ENCODE data around the gene KCNMA1.
"Not testable (repeated sequence)": the region's sequence is repeated elsewhere in the genome, so short reads cannot be mapped to it uniquely, and the experiment has no call there.

KCNMA1 gene

GRCh38 chr10:77526868-77527617, 110.6 kb downstream of the KCNMA1 start:
- peak in 1 of 2 experiments; percentile 18 for DNase-seq

- DNase-seq = no peak
Observed at GRCh38 chr10:77524281-77524711, 113.3 kb downstream of the KCNMA1 start.

DNA sequence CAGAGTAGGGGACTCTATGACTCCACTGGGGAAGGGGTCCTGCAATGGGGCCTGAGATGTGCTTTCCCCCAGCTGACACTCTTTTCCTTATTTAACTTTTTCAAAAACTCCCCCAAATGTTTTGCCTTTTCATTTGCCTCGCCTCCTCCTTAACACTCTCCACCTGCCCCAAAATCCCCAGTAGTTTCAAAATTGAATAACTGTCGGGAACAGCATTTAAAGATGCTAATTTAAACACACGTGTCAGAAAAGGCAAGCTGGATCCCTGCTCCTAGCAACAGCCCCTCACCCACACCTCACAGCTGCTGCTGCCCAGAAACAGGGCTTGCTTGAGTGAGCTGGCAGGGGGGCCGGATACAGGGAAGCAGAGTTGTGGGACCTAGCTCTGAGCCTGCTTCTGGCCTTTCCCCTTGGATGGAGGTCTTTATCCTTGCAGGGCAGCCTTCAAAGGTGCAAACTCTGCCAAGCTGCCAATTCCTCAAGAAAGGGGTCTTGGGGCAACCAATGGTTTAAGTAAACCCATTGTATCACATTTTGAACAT, 115.3 kb downstream of the KCNMA1 start:
- DNase-seq = no peak

DNA sequence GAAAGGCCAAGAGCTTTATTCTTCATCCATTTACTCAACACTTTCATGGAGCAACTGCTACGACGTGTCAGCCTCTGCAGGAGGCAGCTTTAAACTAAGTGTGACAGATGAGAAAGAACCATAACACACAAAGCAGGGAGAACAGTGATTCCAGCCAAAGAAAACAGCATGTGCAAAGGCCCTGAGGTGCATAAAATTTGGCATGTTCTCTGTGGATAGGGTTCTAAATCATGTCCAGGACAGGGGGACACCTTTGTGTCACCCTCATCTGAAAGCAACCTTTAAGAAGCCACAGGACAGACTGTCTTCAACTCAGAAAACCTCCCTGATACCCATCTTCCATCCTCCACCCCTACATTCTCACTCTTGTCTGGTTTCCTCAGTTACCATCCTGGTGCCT, 116.6 kb downstream of the KCNMA1 start:
- DNase-seq = no peak

DNA sequence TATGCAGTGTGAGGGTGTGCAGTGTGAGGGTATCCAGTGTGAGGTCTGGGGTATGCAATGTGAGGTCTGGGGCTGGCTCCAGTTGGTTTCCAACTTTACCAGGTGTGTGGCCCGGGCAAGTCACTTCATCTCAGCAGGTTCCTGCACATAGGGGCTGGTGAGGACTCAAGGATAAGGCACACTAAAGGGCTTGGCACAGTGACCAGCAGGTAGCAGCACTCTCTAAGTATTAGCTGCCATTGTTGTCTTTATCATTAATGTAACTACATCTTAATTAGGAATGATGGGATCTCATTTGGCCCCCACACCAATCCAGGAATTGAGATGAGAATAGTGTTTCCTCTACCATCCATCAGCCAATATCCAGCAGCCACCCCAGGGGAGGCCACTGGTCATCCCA, 117.3 kb downstream of the KCNMA1 start:
- DNase-seq = no peak

DNA sequence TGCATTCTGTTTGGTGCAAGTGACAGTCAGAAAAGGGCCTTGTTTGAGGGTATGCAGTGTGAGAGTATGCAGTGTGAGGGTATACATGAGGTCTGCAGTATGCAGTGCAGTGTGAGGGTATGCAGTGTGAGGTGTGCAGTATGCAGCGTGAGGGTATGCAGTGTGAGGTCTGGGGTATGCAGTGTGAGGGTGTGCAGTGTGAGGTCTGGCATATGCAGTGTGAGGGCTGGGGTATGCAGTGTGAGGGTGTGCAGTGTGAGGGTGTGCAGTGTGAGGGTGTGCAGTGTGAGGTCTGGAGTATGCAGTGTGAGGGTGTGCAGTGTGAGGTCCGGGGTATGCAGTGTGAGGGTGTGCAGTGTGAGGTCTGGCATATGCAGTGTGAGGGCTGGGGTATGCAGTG, 117.8 kb downstream of the KCNMA1 start:
- not testable (repeated sequence) for DNase-seq

DNA sequence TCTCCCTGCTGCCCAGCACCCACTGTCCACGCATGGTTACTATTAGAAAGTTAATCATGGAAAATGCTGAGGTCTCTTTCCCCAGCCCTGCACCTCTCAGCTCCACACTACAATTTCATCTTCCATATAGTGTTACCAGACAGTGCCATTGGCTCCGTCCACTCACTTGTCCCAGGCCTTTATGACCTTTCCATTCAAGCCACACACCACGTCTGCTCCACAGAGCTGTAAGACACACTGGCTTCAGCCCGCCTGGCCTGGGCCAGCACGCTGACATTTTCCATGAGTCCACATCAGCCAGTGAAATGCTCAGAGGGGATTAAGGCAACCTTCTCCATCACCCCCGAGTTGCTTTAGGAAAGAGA, 118.7 kb downstream of the KCNMA1 start:
- no peak for DNase-seq

DNA sequence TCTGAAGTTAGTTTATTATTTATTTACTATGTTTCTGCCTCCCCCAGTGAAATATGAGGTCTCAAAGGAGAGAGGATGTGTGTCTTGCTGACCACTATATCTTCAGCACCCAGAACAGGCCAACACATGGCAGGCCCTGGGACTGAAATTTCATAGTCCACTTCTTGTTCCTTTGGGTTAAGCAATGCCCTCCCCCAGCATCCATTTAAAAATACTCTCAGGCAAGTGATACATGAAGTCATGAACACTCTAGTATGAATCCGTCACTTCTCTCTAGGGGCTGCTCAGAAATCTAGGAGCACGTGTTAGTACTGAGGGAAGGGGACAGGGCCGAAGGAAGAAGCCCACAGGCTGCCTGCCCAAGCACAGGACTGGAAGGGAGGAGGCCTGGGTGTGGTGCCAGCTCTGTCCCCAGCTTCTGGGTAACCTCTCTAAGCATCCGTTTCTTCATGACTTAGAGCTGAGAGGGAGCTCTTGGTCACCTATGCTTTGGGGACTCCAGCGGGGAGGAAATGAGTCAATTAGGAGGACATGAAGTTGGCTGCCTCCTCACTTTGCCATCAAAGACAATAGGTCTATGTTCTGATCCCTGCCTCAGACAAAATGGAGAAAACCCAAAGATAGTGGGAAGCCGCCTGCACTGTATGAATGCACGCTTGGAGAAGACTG, 119.2 kb downstream of the KCNMA1 start:
- no peak for DNase-seq

DNA sequence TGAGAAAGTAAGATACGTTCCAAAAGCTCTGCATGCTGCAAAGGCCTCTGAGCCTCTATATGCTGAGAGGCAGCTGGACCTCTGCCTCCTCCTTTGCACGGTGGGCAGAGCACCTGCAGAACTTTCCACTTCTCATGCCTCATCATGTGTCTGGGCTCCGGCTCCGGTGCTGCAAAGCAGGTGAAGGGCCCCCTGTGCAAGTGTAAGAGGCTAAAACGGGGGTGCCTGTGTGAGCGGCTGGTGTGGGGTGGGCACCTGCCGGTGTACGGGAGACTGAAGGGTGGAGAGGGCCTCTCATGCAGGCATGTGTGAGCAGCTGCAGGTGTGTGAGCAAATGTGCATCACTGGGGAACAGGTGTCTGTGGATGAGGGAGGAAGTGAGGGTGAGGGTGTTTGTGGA, 121.0 kb downstream of the KCNMA1 start:
- DNase-seq = no peak

- no peak for DNase-seq
Observed at GRCh38 chr10:77514870-77515269, 122.7 kb downstream of the KCNMA1 start.

- DNase-seq = peak in 1 of 2 experiments; percentile 36
Observed at GRCh38 chr10:77513781-77514331, 123.8 kb downstream of the KCNMA1 start.

DNA sequence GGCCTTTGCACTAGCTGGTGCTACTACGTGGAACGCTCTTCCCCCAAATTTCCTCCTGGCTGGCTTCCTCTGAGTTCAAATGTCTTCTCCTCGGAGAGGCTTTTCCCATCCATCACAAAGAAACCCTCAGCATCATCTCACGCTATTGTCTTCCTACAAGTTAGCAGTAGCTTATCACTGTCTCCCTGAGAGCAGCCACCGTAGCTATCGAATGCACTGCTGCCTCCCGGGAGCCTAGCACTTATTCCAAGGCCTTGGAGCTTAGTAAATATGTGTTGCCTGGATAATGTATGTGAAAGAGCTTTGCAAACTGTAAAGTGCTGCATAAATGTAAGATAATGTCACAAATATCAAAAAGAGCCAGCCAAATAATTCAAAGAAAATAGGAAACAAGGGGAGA, 124.4 kb downstream of the KCNMA1 start:
- no peak for DNase-seq

DNA sequence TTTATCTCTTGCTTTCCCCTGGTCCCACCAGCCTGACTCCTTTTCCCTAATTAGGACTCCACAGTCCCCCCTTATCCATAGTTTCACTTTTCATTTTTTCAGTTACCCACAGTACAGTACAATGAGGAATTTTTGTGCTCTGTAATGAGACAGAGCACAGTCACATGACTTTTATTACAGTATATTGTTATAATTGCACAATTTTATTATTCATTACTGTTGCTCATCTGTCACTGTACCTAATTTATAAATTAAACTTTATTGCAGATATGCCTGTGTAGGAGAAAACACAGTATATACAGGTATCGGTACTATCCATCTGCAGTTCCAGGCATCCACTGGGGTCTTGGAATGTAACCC, 125.4 kb downstream of the KCNMA1 start:
- no peak for DNase-seq

DNA sequence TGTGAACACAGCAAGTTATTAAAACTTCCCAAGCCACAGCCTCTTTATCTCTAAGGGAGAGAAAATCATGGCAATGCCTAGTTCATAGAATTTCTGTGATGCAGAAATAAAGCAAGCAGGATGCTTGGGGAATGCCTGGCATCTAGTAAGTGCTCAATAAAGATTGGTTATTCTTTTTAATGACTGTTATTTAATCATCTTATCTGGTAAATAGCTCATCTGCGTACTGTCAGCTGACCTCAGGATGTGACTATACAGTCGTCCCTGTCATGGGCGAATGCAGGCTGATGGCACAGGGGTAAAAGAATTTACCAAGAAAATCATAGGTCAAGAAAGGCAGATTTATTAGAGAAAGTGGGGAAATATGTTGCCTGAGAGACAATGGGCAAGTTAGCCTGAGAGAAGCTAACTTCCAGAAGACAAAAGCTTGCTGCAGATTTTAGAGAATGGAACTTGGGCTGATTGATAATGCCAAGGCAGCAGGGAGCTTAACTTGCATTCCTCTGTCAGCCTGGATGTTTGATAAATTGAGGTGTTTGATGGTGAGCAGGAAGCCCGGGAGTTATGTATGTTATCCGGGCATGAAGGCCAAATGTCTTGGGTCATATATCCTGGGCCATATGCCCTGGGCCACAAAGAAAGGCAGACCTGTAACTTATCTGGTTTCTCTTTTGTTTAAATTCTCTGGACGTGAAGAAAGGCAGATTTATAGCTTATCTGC, 126.0 kb downstream of the KCNMA1 start:
- no peak for DNase-seq

DNA sequence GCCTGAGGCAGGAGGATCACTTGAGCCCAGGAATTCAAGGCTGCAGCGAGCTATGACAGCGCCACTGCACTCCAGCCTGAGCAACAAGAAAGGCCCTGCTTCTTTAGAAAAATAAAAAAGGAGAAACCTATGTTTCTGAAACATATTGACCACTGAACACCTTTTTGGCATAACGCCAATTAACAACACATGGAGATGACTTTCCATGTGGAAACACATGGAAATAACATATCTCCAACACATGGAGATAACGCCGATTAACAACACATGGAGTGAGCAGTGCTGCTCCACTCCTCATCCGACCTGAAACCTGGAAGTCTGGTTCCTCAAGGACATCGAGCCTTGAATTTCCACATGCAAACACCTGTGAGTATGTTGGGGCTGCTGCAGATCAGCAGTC, 126.9 kb downstream of the KCNMA1 start:
- DNase-seq = no peak

DNA sequence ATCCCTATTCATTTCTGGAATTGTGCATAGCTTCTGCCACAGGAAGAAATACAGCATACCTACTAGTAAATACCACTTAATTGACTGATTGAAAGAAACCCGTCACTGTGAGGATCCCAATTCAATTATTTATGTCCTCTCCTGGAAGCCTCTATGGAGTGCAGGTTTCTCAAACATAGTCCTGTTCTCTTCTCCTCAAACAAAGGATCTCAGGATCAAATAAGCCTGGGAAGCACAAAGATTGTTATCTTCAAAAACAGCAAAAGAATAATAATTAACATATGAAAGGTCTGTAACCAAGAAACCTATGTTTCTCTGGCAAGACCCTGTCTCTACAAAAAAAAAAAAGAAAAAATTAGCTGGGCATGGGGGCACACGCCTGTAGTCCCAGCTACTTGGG, 127.3 kb downstream of the KCNMA1 start:
- no peak for DNase-seq

DNA sequence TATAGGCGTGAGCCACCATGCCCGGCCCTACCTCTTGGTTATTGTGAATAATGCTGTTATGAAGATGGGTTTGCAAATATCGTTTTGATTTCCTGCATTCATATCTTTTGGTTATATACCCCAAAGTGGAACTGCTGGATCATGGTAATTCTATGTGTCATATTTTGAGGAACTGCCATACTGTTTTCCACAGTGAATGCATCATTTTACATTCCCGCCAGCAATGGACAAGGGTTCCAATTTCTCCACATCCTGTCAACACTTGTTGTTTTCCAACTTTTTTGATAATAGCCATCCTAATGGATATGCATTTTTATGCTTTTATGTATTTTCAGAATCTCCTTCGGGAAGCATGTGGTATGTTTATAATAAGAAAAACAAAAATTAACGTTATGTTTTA, 128.2 kb downstream of the KCNMA1 start:
- DNase-seq = no peak

- no peak for DNase-seq
Observed at GRCh38 chr10:77507291-77507880, 130.2 kb downstream of the KCNMA1 start.

DNA sequence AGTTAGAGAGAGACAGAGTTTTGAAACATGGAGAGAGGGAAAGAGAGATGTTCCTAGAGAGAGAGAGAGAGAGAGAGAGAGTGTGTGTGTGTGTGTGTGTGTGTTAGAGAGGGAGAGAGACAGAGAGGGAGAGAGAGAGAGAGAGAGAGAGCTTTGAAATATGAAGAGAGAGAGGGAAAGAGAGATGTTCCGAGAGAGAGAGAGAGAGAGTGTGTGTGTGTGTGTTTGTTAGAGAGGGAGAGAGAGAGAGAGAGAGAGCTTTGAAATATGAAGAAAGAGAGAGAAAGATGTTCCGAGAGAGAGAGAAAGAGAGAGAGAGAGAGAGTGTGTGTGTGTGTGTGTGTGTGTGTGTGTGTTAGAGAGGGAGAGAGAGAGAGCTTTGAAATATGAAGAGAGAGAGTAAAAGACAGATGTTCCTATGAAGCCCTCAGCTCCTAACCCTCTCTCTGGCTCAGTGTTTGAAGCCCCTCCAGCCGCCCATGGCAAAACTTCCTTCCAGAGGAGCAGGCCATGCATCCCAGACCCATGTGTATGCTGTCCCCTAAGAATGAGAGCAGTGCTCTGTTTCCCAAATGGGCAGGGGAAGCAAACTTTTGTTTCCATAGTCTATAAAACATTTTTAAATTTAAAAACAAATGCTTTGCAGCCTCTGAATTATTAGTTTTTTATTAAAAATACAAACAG, 130.9 kb downstream of the KCNMA1 start:
- no peak for DNase-seq

- no peak for DNase-seq
Observed at GRCh38 chr10:77505431-77506334, 131.9 kb downstream of the KCNMA1 start.

DNA sequence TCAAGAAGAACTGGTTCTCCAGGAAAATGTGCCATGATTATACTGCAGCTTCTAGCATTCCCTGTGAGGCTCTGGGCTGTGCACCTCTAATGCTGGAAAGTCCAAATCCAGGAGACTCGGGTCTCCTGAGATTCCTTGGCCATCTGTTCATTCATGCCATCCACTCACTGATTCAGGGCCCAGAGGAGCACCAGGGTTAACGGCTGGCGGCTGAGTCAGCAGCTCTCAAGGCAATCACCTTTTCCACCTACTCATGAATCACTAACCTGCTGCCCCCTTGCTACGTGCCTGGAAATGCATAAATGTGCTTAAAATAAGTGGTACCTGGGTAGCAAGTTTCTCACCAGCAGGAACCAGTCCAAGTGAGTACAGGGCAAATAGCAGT, 132.7 kb downstream of the KCNMA1 start:
- DNase-seq = no peak
